Tibial artery (tissue), 4 donors: ENCODE results near the gene DCDC2.

ENCODE experiments used
- DNase-seq, 2 donors: peaks; one replicate each; pipeline ENCODE4 v3.0.0-alpha.2; 2019
- H3K27ac ChIP-seq, 2 donors: fragments of 200-600 bp; sonication (generic) in 1 of 2; 1 replicate in 1 of 2; 2 replicates in 1 of 2; pipeline ENCODE4 v1.5.1; 2018 to 2019; ENCODE audit warnings: mild to moderate bottlenecking in 1 of 2
- H3K27me3 ChIP-seq, 2 donors: fragments of 200-600 bp; sonication (generic) in 1 of 2; one replicate each; pipeline versions ENCODE4 v1.5.1 to v1.6.0; 2016 to 2019
- H3K36me3 ChIP-seq, 3 donors: fragments of 200-600 bp; sonication (generic) in 2 of 3; one replicate each; pipeline ENCODE4 v1.5.1; 2016 to 2019; ENCODE audit warnings: mild to moderate bottlenecking in 2 of 3
- H3K4me1 ChIP-seq, 4 donors: fragments of 200-600 bp; sonication (generic) in 2 of 4; 1 replicate in 3 of 4; 2 replicates in 1 of 4; pipeline ENCODE4 v1.5.1; 2016 to 2019
- H3K4me3 ChIP-seq, 2 donors: fragments of 200-600 bp; sonication (generic) in 1 of 2; 1 replicate in 1 of 2; 2 replicates in 1 of 2; pipeline ENCODE4 v1.5.1; 2018 to 2019; ENCODE audit warnings: mild to moderate bottlenecking in 2 of 2
- H3K9me3 ChIP-seq, 3 donors: fragments of 200-600 bp; sonication (generic) in 1 of 3; one replicate each; pipeline ENCODE4 v1.5.1; 2016 to 2019
- intact Hi-C: fragments of 100-400 bp; cut with DNase I; formaldehyde crosslinking; loops from one replicate; pipeline ENCODE4 v1.15.0; 2023; ENCODE audit warnings: low total_unique reads
- TF ChIP-seq, protein P1 (sequence below), 2 experiments: fragments of 200-600 bp in 1 of 2; fragments of 450-650 bp in 1 of 2; IDR thresholded peaks; one replicate each; pipeline ENCODE4 v1.5.1; 2017 to 2019; ENCODE audit warnings: antibody characterized with exemption in 2 of 2, mild to moderate bottlenecking in 1 of 2, moderate library complexity in 1 of 2

Gene DCDC2

DNA sequence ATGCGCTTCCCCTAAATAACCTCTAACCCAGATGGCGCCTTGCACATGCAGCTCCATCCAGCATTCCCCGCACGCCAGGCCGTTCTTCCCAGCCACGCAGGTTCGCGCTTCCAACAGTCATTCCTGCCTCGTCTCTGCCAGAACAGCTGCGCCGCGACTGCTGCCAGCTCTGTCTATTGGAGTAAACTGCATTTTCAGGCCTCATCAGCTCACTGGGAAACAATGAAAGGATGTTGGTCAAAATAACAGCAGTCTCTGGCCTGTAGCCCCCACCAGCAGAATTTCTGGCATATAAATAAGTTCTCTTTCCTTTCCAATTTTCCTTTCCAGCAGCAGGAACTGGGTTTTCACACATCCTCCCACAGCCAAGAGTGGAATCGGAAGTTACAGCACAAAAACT, 217.3 kb downstream of the DCDC2 start:
- H3K27me3 ChIP-seq = no peaks in the 10 kb centered on the region
- no peaks in the 10 kb centered on the region for H3K9me3 ChIP-seq
- H3K27ac ChIP-seq = no peak overlapping the region
- H3K4me3 ChIP-seq = no peak overlapping the region
- no peak for DNase-seq
- TF ChIP-seq, protein P1, sequence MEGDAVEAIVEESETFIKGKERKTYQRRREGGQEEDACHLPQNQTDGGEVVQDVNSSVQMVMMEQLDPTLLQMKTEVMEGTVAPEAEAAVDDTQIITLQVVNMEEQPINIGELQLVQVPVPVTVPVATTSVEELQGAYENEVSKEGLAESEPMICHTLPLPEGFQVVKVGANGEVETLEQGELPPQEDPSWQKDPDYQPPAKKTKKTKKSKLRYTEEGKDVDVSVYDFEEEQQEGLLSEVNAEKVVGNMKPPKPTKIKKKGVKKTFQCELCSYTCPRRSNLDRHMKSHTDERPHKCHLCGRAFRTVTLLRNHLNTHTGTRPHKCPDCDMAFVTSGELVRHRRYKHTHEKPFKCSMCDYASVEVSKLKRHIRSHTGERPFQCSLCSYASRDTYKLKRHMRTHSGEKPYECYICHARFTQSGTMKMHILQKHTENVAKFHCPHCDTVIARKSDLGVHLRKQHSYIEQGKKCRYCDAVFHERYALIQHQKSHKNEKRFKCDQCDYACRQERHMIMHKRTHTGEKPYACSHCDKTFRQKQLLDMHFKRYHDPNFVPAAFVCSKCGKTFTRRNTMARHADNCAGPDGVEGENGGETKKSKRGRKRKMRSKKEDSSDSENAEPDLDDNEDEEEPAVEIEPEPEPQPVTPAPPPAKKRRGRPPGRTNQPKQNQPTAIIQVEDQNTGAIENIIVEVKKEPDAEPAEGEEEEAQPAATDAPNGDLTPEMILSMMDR (IDR thresholded peaks at IDR 0.05) = no peak
- H3K36me3 ChIP-seq = no peaks in the 10 kb centered on the region
- intact Hi-C loops = no loop called here
- H3K4me1 ChIP-seq = no peaks in the 10 kb centered on the region

DNA sequence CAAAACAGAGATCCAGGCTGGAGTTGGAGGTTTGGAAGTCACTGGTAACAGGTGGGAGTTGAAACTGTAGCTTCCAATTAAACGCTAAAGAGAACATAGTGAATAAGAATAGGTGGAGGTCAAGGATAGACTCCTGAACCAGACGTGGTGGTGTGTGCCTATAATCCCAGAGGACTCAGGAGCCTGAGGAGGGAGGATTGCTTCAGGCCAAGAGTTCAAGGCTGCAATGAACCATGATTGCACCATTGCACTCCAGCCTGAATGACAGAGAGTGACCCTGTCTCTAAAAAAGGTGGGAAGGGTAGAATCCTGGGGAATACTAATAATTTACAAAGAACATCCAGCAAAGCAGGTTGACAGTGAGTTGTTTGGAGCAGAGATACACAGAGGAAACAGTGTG, 218.2 kb downstream of the DCDC2 start:
- H3K27me3 ChIP-seq = no peaks in the 10 kb centered on the region
- H3K4me1 ChIP-seq = no peaks in the 10 kb centered on the region
- H3K27ac ChIP-seq = no peak overlapping the region
- TF ChIP-seq, protein P1 (IDR thresholded peaks at IDR 0.05) = no peak
- no peaks in the 10 kb centered on the region for H3K9me3 ChIP-seq
- H3K4me3 ChIP-seq = no peak overlapping the region
- no peak for DNase-seq
- intact Hi-C loops = no loop called here
- no peaks in the 10 kb centered on the region for H3K36me3 ChIP-seq

DNA sequence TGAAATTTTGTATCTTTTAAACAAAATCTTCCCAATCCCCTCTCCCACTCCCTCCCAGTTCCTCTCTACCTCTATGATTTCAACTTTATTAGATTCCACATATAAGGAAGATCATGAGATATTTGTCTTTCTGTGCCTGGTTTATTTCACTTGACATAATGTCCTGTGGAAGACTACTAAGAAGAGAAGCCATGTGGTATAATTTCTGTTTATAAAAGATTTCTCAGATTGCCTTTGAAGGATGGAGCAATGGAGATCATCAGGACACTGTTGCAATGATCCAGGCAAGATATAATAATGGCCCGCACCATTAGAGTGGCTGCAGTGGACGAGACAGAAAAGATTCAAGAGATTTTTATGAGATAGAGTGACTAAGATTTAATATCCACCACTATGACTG, 218.8 kb downstream of the DCDC2 start:
- TF ChIP-seq, protein P1 (IDR thresholded peaks at IDR 0.05) = no peak
- Histone ChIP-seq H3K36me3 (no peaks in the 10 kb centered on the region), H3K27ac (no peak overlapping the region), H3K4me1 (no peaks in the 10 kb centered on the region), H3K4me3 (no peak overlapping the region), H3K27me3 (no peaks in the 10 kb centered on the region), H3K9me3 (no peaks in the 10 kb centered on the region)
- no peak for DNase-seq
- intact Hi-C loops = no loop called here

DNA sequence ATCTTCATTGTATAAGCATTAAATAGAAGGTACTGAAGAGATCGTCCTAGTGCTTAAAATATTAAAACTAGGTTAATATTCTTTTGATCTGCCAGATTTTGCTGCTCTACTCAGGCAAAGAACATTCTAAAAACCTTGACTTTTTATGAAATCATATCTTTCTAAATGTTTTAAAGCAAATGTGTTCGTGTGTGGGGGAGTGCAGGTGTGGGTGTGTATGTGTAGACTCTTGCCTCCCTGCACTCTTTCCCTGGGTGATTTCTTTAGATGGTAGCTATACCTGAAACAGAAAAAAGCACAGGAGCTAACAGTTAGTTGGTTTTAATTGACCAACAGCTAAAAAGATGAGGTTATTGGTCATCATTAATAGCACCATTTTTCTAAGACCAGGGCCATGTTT, 226.1 kb downstream of the DCDC2 start:
- Histone ChIP-seq H3K9me3 (no peaks in the 10 kb centered on the region), H3K36me3 (no peaks in the 10 kb centered on the region), H3K27me3 (no peaks in the 10 kb centered on the region), H3K4me3 (no peak overlapping the region), H3K27ac (no peak overlapping the region), H3K4me1 (no peaks in the 10 kb centered on the region)
- intact Hi-C loops = no loop called here
- DNase-seq = no peak
- TF ChIP-seq, protein P1 (IDR thresholded peaks at IDR 0.05) = no peak

DNA sequence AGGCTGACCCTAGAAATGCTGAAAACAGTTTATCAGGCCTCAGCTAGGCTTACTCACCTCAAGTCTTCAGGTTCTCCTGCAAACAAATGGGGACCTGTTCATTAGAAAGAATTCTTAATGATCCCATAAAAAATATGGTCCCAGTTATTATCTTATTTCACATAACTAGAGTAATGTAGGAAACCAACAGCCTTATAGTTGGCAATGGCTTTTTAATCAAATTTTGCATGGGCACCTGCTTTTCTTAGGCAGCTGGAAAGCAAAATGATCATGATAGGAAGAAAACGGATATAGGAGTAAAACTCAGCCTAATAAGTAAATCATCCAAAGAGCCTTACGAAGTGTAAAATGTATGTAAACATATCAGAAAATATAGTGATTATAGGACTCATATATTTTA, 230.5 kb downstream of the DCDC2 start:
- intact Hi-C loops = no loop called here
- H3K27ac ChIP-seq = no peak overlapping the region
- H3K9me3 ChIP-seq = no peaks in the 10 kb centered on the region
- TF ChIP-seq, protein P1 (IDR thresholded peaks at IDR 0.05) = no peak
- no peaks in the 10 kb centered on the region for H3K4me1 ChIP-seq
- H3K4me3 ChIP-seq = no peak overlapping the region
- H3K27me3 ChIP-seq = peaks cover 0 to 10% of the 10 kb centered on the region in 2 donors
- H3K36me3 ChIP-seq = no peaks in the 10 kb centered on the region
- DNase-seq = no peak

DNA sequence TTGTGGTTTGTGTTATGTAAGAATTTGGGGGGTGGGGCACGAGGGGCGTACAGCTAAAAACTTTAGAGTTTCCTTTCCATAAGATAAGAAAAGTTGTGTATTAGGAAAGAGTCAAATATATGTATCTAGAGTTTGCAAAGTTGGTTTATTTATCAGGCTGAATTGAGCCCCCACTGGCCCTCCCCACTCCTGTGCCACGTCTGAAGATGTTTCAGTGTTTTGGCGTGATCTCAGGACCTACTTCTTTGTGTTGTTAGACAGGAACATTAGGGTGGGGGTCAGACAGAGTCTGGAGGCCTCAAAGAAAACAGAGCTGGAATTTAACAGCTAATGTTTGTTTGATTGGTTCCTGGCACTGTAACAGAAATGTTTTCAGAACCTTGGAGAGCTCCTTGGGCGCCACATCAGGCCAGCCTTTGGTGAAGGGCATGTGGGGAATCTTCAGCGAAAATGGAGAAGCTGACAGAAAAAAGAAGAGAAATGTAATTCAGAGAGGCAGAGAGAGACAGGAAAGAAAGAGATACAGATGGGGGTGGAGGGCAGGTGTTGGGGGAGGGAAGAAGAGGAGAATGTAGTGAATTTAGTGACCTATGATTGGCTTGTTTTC, 231.2 kb downstream of the DCDC2 start:
- Histone ChIP-seq H3K27ac (no peak overlapping the region), H3K4me3 (no peak overlapping the region), H3K4me1 (no peaks in the 10 kb centered on the region), H3K27me3 (peaks cover 0 to 10% of the 10 kb centered on the region in 2 donors), H3K9me3 (no peaks in the 10 kb centered on the region), H3K36me3 (no peaks in the 10 kb centered on the region)
- TF ChIP-seq, protein P1 (IDR thresholded peaks at IDR 0.05) = no peak
- no peak for DNase-seq
- intact Hi-C loops = no loop called here
